Heart right ventricle (tissue), 16 donors: ENCODE results near the gene ZNG1B. TPM values are rescaled to one million over a fixed set of nuclear protein-coding genes. Genes with fewer than 3 reads are reported as not detected.
A peak's percentile ranks its signal among the peaks of the same experiment; 100 is the strongest.
"Not testable (repeated sequence)": the region's sequence is repeated elsewhere in the genome, so short reads cannot be mapped to it uniquely, and the experiment has no call there.

ENCODE experiments used
- ATAC-seq, 8 donors: fragments of 200-7000 bp; cut with Tn5 transposase; one replicate each; pipeline ENCODE4 v1.9.1; 2020; ENCODE audit warnings: mild to moderate bottlenecking in 8 of 8, moderate library complexity in 8 of 8, moderate number of reproducible peaks in 1 of 8
- DNase-seq, 2 donors: peaks; one replicate each; pipeline ENCODE4 v3.0.0-alpha.2; 2020
- H3K27ac ChIP-seq, 10 donors: fragments of 200-600 bp; sonication (generic) in 2 of 10; one replicate each; pipeline versions ENCODE4 v1.5.0 to v1.8.0; 2020 to 2022; ENCODE audit warnings: mild to moderate bottlenecking in 3 of 10
- H3K27me3 ChIP-seq, 7 donors: fragments of 200-600 bp; one replicate each; pipeline ENCODE4 v1.8.0; 2021 to 2022; ENCODE audit warnings: mild to moderate bottlenecking in 2 of 7
- H3K36me3 ChIP-seq, 9 donors: fragments of 200-600 bp; sonication (generic) in 1 of 9; one replicate each; pipeline versions ENCODE4 v1.5.0 to v1.8.0; 2020 to 2022; ENCODE audit warnings: mild to moderate bottlenecking in 2 of 9
- H3K4me1 ChIP-seq, 9 donors: fragments of 200-600 bp; sonication (generic) in 1 of 9; one replicate each; pipeline versions ENCODE4 v1.5.0 to v1.8.0; 2020 to 2022; ENCODE audit warnings: mild to moderate bottlenecking in 4 of 9
- H3K4me3 ChIP-seq, 10 donors: fragments of 200-600 bp; sonication (generic) in 2 of 10; one replicate each; pipeline versions ENCODE4 v1.5.0 to v1.8.0; 2020 to 2022; ENCODE audit warnings: mild to moderate bottlenecking in 7 of 10, moderate library complexity in 2 of 10
- H3K9me3 ChIP-seq, 11 donors: fragments of 200-600 bp in 10 of 11; sonication (generic) in 2 of 11; one replicate each; pipeline versions ENCODE4 v1.5.0 to v1.8.0; 2013 to 2022; ENCODE audit warnings: mild to moderate bottlenecking in 2 of 11, control low read depth in 1 of 11, moderate library complexity in 1 of 11
- CTCF ChIP-seq, 9 donors: fragments of 200-600 bp; sonication (generic) in 2 of 9; IDR thresholded peaks; one replicate each; pipeline versions ENCODE4 v1.5.0 to v1.8.0; 2021 to 2022; ENCODE audit warnings: antibody characterized with exemption in 9 of 9, mild to moderate bottlenecking in 5 of 9, moderate library complexity in 1 of 9
- WGBS, 2 donors: extraction: QIAGEN DNeasy Blood & Tissue Kit; methylation state at CpG; one replicate each; pipeline ENCODE4 v1.1.7; 2013; ENCODE audit warnings: inconsistent platforms in 1 of 2; 5-methylcytosine and 5-hydroxymethylcytosine counted together
- intact Hi-C, 10 donors: fragments of 100-400 bp; cut with DNase I; formaldehyde crosslinking; loops; one replicate each; pipeline versions ENCODE4 v1.11.1 to v1.14.2; 2022
- polyA plus RNA-seq, 2 donors: library from polyadenylated mRNA; stranded (reverse); fragments of 200-250 nt; gene quantifications; one replicate each; pipeline ENCODE4 v1.2.3, GENCODE V29; 2013
- total RNA-seq, 10 donors: library from RNA; stranded (reverse); fragmentation: NEBNext Ultra II Directional in 3 of 10; extraction: Animal tissue kit (Norgen Biotek cat#: 25700) in 3 of 10; gene quantifications; one replicate each; pipeline versions ENCODE4 v1.2.1 to v1.2.4, GENCODE V29; 2021 to 2023
- donor health status: Arrhythmogenic right ventricular cardiomyopathy.
- donor health status: ischemic (EF 13 %, LVEDD 7.1; RV severe dilation, severe dysfunction).
- donor health status: healthy with polysubstance abuse.
- donor health status: DM: no; HTN: yes; CAD: no.
- donor health status: DM: no; HTN: no; CAD: no.
- donor health status: ischemic (EF 25% LVEDD 6.9; RV normal size, moderate dysfunction).
- donor health status: ischemic (EF 25% LVEDD 5.7; RV mildly dilated, moderate dysfunction).
- donor health status: healthy.
- donor health status: DM: yes; HTN: yes; CAD: no.
- donor health status: Ischemic cardiomyopathy.
- donor health status: ischemic (EF 35%, LVEDD 5.7; RV mildly dilated, moderate dysfunction).
- donor health status: nonischemic (EF 11% LVEDD 7.7; RV severe dilation, severe dysfunction).
- donor health status: DM: yes; HTN: yes; CAD: no.
- donor health status: PGD.
- donor health status: ischemic (EF 29% LVEDD 5.4; RV normal size, mild dysfunction).
- donor health status: nonischemic (EF 23%, LVEDD 6.1; RV moderate dilation, normal function).

ZNG1B gene
- total and polyA plus RNA-seq, 12 donors: 19.7 to 41.5 (median 29.8) TPM

GRCh38 chr2:113511859-113512258 is 74.4 kb downstream of the ZNG1B start:
- intact Hi-C loops, DNase-seq, H3K27ac ChIP-seq, H3K9me3 ChIP-seq, H3K36me3 ChIP-seq, H3K4me1 ChIP-seq, ATAC-seq, H3K4me3 ChIP-seq: not testable (repeated sequence)
- H3K27me3 ChIP-seq: peaks cover 0 to 32% (median 25%) of the 10 kb centered on the region in 7 donors
- WGBS, 2 donors: 71 to 82% methylated on average over 14 of the region's 14 CpGs

GRCh38 chr2:113515457-113515856 is 78.0 kb downstream of the ZNG1B start:
- H3K4me3 ChIP-seq, H3K4me1 ChIP-seq, H3K36me3 ChIP-seq, H3K27ac ChIP-seq, ATAC-seq, H3K9me3 ChIP-seq, intact Hi-C loops, H3K27me3 ChIP-seq, DNase-seq: not testable (repeated sequence)
- 86 to 91% methylated on average over 6 to 8 of the region's 8 CpGs for WGBS, 2 donors

- H3K27me3 ChIP-seq, H3K4me3 ChIP-seq, ATAC-seq, H3K36me3 ChIP-seq, H3K9me3 ChIP-seq, intact Hi-C loops, DNase-seq, H3K27ac ChIP-seq, H3K4me1 ChIP-seq: not testable (repeated sequence)
- WGBS, 2 donors: 83 to 87% methylated on average over 3 of the region's 3 CpGs
These were observed 78.5 kb downstream of the ZNG1B start for GRCh38 chr2:113515995-113516394.

- H3K9me3 ChIP-seq, DNase-seq, H3K4me3 ChIP-seq, ATAC-seq, H3K27me3 ChIP-seq, H3K27ac ChIP-seq, H3K36me3 ChIP-seq, intact Hi-C loops, H3K4me1 ChIP-seq: not testable (repeated sequence)
- no CpG with 5 or more reads among the region's 2 CpGs for WGBS, 2 donors
These were observed 79.5 kb downstream of the ZNG1B start for GRCh38 chr2:113517025-113517424.

GRCh38 chr2:113520837-113521236 is 83.3 kb downstream of the ZNG1B start:
- not testable (repeated sequence) for H3K9me3 ChIP-seq

GRCh38 chr2:113521492-113521891 is 84.0 kb downstream of the ZNG1B start:
- H3K27me3 ChIP-seq, intact Hi-C loops, H3K4me1 ChIP-seq, DNase-seq, H3K9me3 ChIP-seq, H3K4me3 ChIP-seq, H3K36me3 ChIP-seq, ATAC-seq, H3K27ac ChIP-seq: not testable (repeated sequence)
- 60 to 70% methylated on average over 5 of the region's 5 CpGs for WGBS, 2 donors

More at GRCh38 chr2:113520837-113521236, 83.3 kb downstream of the ZNG1B start:
- ATAC-seq: peak in 1 of 8 donors; percentile 16
- WGBS, 2 donors: 78 to 84% methylated on average over 6 of the region's 6 CpGs
- H3K4me3 ChIP-seq, H3K27me3 ChIP-seq, H3K36me3 ChIP-seq, DNase-seq, intact Hi-C loops, H3K4me1 ChIP-seq, H3K27ac ChIP-seq: not testable (repeated sequence)

- H3K27me3 ChIP-seq, H3K4me1 ChIP-seq, DNase-seq, intact Hi-C loops, H3K4me3 ChIP-seq, ATAC-seq, H3K27ac ChIP-seq, H3K36me3 ChIP-seq, H3K9me3 ChIP-seq: not testable (repeated sequence)
- WGBS, 2 donors: 86 to 92% methylated on average over 1 of the region's 1 CpG
These were observed 87.5 kb downstream of the ZNG1B start for GRCh38 chr2:113524986-113525385.

- H3K27ac ChIP-seq, H3K36me3 ChIP-seq, DNase-seq, H3K4me1 ChIP-seq, intact Hi-C loops, H3K27me3 ChIP-seq, H3K9me3 ChIP-seq, H3K4me3 ChIP-seq: not testable (repeated sequence)
- ATAC-seq: peak; percentile 75 to 95 (median 89)
- TF ChIP-seq CTCF (IDR thresholded peaks at IDR 0.05): peak in 2 of 9 donors; percentile 6 to 9
- whole genome bisulfite sequencing, 2 donors: 16 to 25% methylated on average over 4 to 6 of the region's 12 CpGs
These were observed 90.0 kb downstream of the ZNG1B start for GRCh38 chr2:113527350-113528045.

- ATAC-seq, H3K27me3 ChIP-seq, H3K4me1 ChIP-seq, H3K4me3 ChIP-seq, DNase-seq, H3K27ac ChIP-seq, intact Hi-C loops, H3K9me3 ChIP-seq, H3K36me3 ChIP-seq: not testable (repeated sequence)
- WGBS, 2 donors: 54 to 59% methylated on average over 4 of the region's 5 CpGs
These were observed 90.6 kb downstream of the ZNG1B start for GRCh38 chr2:113528126-113528525.

- H3K4me1 ChIP-seq, H3K27me3 ChIP-seq, DNase-seq, H3K9me3 ChIP-seq, H3K4me3 ChIP-seq, intact Hi-C loops, H3K36me3 ChIP-seq, H3K27ac ChIP-seq: not testable (repeated sequence)
- 57 to 71% methylated on average over 3 of the region's 3 CpGs for WGBS, 2 donors
- peak in 2 of 8 donors; percentile 20 to 46 for ATAC-seq
These were observed 91.4 kb downstream of the ZNG1B start for GRCh38 chr2:113528904-113529303.

- H3K27ac ChIP-seq, H3K9me3 ChIP-seq, H3K36me3 ChIP-seq, H3K4me3 ChIP-seq, H3K27me3 ChIP-seq, intact Hi-C loops, H3K4me1 ChIP-seq, DNase-seq, ATAC-seq: not testable (repeated sequence)
- WGBS, 2 donors: 86 to 100% methylated on average over 1 of the region's 4 CpGs
These were observed 95.5 kb downstream of the ZNG1B start for GRCh38 chr2:113532991-113533390.
